ENCODE data around the gene EHMT1.
A peak's percentile ranks its signal among the peaks of the same experiment; 100 is the strongest.

EHMT1 gene

DNA sequence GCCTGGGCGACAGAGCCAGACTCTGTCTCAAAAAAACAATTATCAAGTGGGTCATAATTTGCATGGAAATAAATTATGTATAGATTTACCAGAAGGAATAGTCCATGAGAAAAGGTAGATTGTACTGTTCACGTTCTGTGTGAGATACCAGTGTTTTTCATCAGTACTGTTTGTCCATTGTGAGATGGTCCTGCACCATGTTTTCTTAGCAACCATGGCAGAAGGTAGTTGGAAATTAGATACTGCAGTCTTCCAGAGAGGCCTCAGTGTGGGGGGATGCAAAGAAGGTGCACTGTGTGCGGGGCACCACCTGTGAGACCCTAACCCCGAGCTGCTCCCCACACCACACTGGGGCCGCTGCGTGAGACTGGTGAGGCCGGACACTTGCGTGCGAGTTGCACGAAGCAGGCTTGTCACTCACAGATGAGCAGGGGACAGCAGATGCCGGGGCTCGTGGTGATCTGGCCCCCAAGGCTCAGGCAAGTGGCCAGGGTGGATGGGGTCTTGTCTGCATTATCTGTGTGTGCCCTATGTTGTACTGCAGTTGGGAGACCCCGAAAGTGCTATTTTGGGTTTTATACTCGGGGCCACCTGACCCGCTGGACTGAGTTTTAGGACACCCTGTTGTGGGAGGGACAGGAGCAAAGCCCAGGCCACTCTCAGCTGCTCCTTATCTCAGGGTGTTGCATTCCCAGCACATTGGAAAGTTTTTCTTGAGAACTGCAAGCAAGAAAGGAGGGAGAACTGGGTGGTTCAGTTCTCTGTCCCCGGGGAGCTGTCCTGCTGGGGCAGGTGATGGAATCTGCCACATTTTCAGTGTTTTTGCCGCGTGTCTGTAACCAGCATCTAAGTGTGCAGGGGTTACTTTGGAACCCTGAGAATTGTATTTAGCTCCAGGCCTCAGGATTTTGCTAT lies 61.9 kb downstream of the EHMT1 start:
- no peak overlapping the region for H3K4me3 ChIP-seq (ENCODE audit: low read depth, low read length)
- no peak overlapping the region for H3K27ac ChIP-seq
- no peak for TF ChIP-seq CTCF (IDR thresholded peaks at IDR 0.05; ENCODE audit: low read depth, low read length, missing control alignments)
- no peaks in the 10 kb centered on the region for H3K27me3 ChIP-seq (replicated peaks)
- in situ Hi-C loops (cut with HindIII; ENCODE audit: low pct_ligation_motif_present, low sequenced_read_pairs) = no loop called here
- H3K36me3 ChIP-seq (replicated peaks) = no peaks in the 10 kb centered on the region
- DNase-seq = no peak

- no peak for DNase-seq
- H3K27me3 ChIP-seq (replicated peaks) = no peaks in the 10 kb centered on the region
- no peak overlapping the region for H3K4me3 ChIP-seq (ENCODE audit: low read depth, low read length)
- in situ Hi-C loops (cut with HindIII; ENCODE audit: low pct_ligation_motif_present, low sequenced_read_pairs) = no loop called here
- no peak overlapping the region for H3K27ac ChIP-seq
- no peak for TF ChIP-seq CTCF (IDR thresholded peaks at IDR 0.05; ENCODE audit: low read depth, low read length, missing control alignments)
- no peaks in the 10 kb centered on the region for H3K36me3 ChIP-seq (replicated peaks)
Measured at GRCh38 chr9:137682428-137683105, 63.8 kb downstream of the EHMT1 start.

DNA sequence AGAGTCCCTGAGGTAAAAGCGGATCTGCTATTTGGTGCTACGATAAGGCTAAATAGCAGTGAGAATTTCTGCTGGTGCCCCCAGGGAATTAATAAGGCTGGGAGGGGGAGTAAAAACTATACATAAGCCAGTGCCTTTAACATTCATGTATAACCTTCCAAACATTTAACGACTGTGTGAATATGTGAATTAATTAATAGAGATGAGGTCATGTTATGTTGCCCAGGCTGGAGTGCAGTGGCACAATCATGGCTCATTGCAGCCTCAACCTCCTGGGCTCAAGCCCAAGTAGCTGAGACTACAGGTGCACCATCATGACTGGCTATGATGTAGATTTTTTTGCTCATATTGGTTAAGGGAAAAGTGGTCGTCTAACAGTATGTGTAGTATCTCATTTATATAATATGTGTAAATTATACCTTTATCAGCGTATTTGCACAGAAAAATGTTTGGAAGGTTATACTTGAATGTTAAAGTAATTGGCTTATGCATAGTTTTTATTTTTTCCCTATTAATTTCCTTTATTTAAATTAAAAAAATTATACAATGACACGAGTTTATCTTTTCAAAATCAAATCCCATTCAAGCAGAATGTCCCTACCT lies 64.6 kb downstream of the EHMT1 start:
- no peak for TF ChIP-seq CTCF (IDR thresholded peaks at IDR 0.05; ENCODE audit: low read depth, low read length, missing control alignments)
- in situ Hi-C loops (cut with HindIII; ENCODE audit: low pct_ligation_motif_present, low sequenced_read_pairs) = no loop called here

DNA sequence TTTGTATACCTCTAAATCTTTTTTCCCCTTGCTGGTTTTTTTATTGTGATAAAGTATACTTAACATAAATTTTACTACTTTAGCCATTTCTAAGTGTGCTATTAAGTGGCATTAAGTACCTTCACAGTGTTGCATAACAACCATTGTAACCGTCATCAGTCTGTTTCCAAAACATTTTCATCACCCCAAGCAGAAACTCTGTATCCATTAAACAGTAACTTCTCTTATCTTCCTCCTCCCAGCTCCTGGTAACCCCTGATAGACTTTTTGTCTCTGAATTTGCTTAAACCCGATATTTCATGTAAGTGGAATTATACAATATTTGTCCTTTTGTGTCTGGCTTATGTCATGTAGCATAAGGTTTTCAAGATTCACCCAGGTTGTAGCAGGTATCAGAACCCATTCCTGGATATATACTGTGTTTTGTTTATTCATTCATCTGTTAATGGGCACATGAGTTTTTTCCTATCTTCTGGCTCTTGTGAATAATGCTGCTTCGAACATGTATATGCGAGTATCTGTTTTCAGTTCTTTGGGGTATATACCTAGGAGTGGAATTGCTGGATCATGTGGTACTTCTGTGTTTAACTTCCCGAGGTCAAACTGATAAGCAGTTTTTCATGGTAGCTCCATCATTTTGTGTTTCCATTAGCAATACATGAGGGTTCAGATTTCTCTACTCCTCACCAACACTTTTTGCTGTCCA lies 66.4 kb downstream of the EHMT1 start:
- H3K36me3 ChIP-seq (replicated peaks) = no peaks in the 10 kb centered on the region
- in situ Hi-C loops (cut with HindIII; ENCODE audit: low pct_ligation_motif_present, low sequenced_read_pairs) = no loop called here

More for the DNA sequence above, 64.6 kb downstream of the EHMT1 start:
- Histone ChIP-seq H3K4me3 (ENCODE audit: low read depth, low read length) (no peak overlapping the region), H3K27ac (no peak overlapping the region), H3K27me3 (replicated peaks) (no peaks in the 10 kb centered on the region), H3K36me3 (replicated peaks) (no peaks in the 10 kb centered on the region)
- DNase-seq = no peak

More for the DNA sequence above, 66.4 kb downstream of the EHMT1 start:
- no peak for DNase-seq
- no peak for TF ChIP-seq CTCF (IDR thresholded peaks at IDR 0.05; ENCODE audit: low read depth, low read length, missing control alignments)
- no peaks in the 10 kb centered on the region for H3K27me3 ChIP-seq (replicated peaks)
- H3K4me3 ChIP-seq (ENCODE audit: low read depth, low read length) = no peak overlapping the region
- H3K27ac ChIP-seq = peak overlapping the region; percentile 8

Data from brain microvascular endothelial cell (primary cell).